HepG2 (cell line): Measurements from ENCODE around the gene PCSK5. TPM values are rescaled to one million over a fixed set of nuclear protein-coding genes. Genes with fewer than 3 reads are reported as not detected.

ENCODE experiments used
- ARID3A ChIP-seq: IDR thresholded peaks from 2 replicates; pipeline ENCODE4 v1.6.1; 2012; ENCODE audit warnings: low read depth, low read length, improper control_type of control experiment
- ARID5B ChIP-seq: IDR thresholded peaks from 2 replicates; pipeline ENCODE4 v1.4.0; 2020; ENCODE audit warnings: mild to moderate bottlenecking, missing genetic modification reagents
- ATF3 ChIP-seq: sonication (generic); formaldehyde crosslinking; IDR thresholded peaks from 2 replicates; pipeline ENCODE4 v1.4.0; 2020; ENCODE audit warnings: missing genetic modification reagents
- ETV5 ChIP-seq: IDR thresholded peaks from 2 replicates; pipeline ENCODE4 v1.6.1; 2018; ENCODE audit warnings: missing biosample characterization, missing genetic modification reagents, inconsistent platforms, borderline replicate concordance
- FOSL2 ChIP-seq: sonication (generic); formaldehyde crosslinking; IDR thresholded peaks from 2 replicates; pipeline ENCODE4 v1.4.0; 2020; ENCODE audit warnings: missing genetic modification reagents
- HMG20A ChIP-seq: IDR thresholded peaks from 2 replicates; pipeline ENCODE4 v1.6.1; 2016; ENCODE audit warnings: borderline replicate concordance
- JUNB ChIP-seq: sonication (generic); formaldehyde crosslinking; IDR thresholded peaks from 2 replicates; pipeline ENCODE4 v1.8.0; 2022; ENCODE audit warnings: missing genetic modification reagents, mild to moderate bottlenecking, borderline replicate concordance
- NCOA2 ChIP-seq: sonication (generic); formaldehyde crosslinking; IDR thresholded peaks from 2 replicates; pipeline ENCODE4 v1.8.0; 2022; ENCODE audit warnings: inconsistent platforms
- NR2F6 ChIP-seq, 2 experiments: IDR thresholded peaks; 2 replicates each; pipeline ENCODE4 v1.6.1; 2016; ENCODE audit warnings: antibody characterized with exemption in 1 of 2, mild to moderate bottlenecking in 1 of 2
- RXRB ChIP-seq: IDR thresholded peaks from 2 replicates; pipeline ENCODE4 v1.6.1; 2016; ENCODE audit warnings: borderline replicate concordance, missing genetic modification reagents, missing compliant biosample characterization
- SAP130 ChIP-seq: IDR thresholded peaks from 2 replicates; pipeline ENCODE4 v1.6.1; 2016; ENCODE audit warnings: low read depth
- TEAD3 ChIP-seq: optimal IDR thresholded peaks from 2 replicates; pipeline ENCODE3; 2016; ENCODE audit warnings: borderline replicate concordance
- TFDP2 ChIP-seq: sonication (generic); formaldehyde crosslinking; IDR thresholded peaks from 2 replicates; pipeline ENCODE4 v1.4.0; 2020; ENCODE audit warnings: missing genetic modification reagents
- ZEB1 ChIP-seq: IDR thresholded peaks from 2 replicates; pipeline ENCODE4 v1.6.1; 2012; ENCODE audit warnings: mild to moderate bottlenecking, low read depth, inconsistent platforms; ENCODE audit not compliant: insufficient replicate concordance
- ZNF784 ChIP-seq: sonication (generic); formaldehyde crosslinking; IDR thresholded peaks from 2 replicates; pipeline ENCODE4 v1.5.1; 2020; ENCODE audit warnings: missing genetic modification reagents, mild to moderate bottlenecking, borderline replicate concordance
- ZSCAN21 ChIP-seq: sonication (generic); formaldehyde crosslinking; IDR thresholded peaks from 2 replicates; pipeline ENCODE4 v1.8.0; 2022; ENCODE audit warnings: mild to moderate bottlenecking, missing genetic modification reagents, moderate library complexity, borderline replicate concordance
- polyA plus RNA-seq, 8 experiments: library from polyadenylated mRNA; depleted of rRNA in 3 of 8; stranded (reverse) in 7 of 8; unstranded in 1 of 8; fragments of >200 nt; fragmentation: Illumina TruSeq in 4 of 8; extraction: Trizol in 4 of 8; gene quantifications; 2 replicates each; pipeline versions ENCODE4 v1.2.1 to v1.2.3, GENCODE V29; 2011 to 2016; ENCODE audit warnings: low read depth in 4 of 8, missing spikeins in 1 of 8, mixed read lengths in 1 of 8; ENCODE audit not compliant: insufficient read depth in 1 of 8
- total RNA-seq, 5 experiments: library from RNA; depleted of rRNA; stranded (reverse); fragments of >200 nt; fragmentation: Illumina TruSeq; extraction: Trizol; gene quantifications; 2 replicates each; pipeline ENCODE4 v1.2.3, GENCODE V29; 2016; ENCODE audit warnings: low read depth in 1 of 5

PCSK5 gene
- total and polyA plus RNA-seq, 2 of the 13 experiments (the other 11 are each of a cell fraction or from before 2014, with no cell fraction given), result 0.55 to 0.66 TPM

- TF ChIP-seq ZNF784 (CRISPR knock-in tag) (no peak), JUNB (CRISPR knock-in tag) (peak; percentile 71; the same call in 1 of the 2 replicates), SAP130 (CRISPR knock-in tag) (0 out of 2 replicates have a peak, but pooled peaks have one; percentile 26), TEAD3 (CRISPR knock-in tag) (peak; percentile 92), NR2F6 (IDR thresholded peaks at IDR 0.05) (no peak), NR2F6 (CRISPR knock-in tag; IDR thresholded peaks at IDR 0.05) (0 out of 2 replicates have a peak, but pooled peaks have one; percentile 31), ARID3A (peak; percentile 63; the same call in 1 of the 2 replicates), ZEB1 (peak; percentile 50), ATF3 (peak; percentile 85), FOSL2 (CRISPR knock-in tag) (peak; percentile 93), TFDP2 (CRISPR knock-in tag) (no peak), HMG20A (CRISPR knock-in tag) (peak; percentile 58; the same call in 1 of the 2 replicates), NCOA2 (CRISPR knock-in tag) (no peak), ETV5 (CRISPR knock-in tag) (peak; percentile 17; the same call in 1 of the 2 replicates), ZSCAN21 (CRISPR knock-in tag) (no peak), ARID5B (CRISPR knock-in tag) (peak; percentile 74), RXRB (CRISPR knock-in tag) (peak; percentile 35; the same call in 1 of the 2 replicates)
- TF ChIP-seq, all 625 proteins: peak for 32
Measured at GRCh38 chr9:76365028-76365427, 474.6 kb downstream of the PCSK5 start (continued).
